Caki2 (cell line): Measurements from ENCODE around the gene ARHGAP4. TPM values are rescaled to one million over a fixed set of nuclear protein-coding genes. Genes with fewer than 3 reads are reported as not detected.

Source experiments
- DNase-seq: peaks from one replicate; pipeline ENCODE4 v3.0.0-alpha.2; 2015; ENCODE audit warnings: low read depth
- in situ Hi-C: cut with HindIII; loops from 2 replicates; pipeline ENCODE4 v1.10.0; 2016; ENCODE audit warnings: low sequenced_read_pairs, low pct_unique_long_range_greater_than_20kb, mixed read lengths
- total RNA-seq: library from RNA; depleted of rRNA; stranded (reverse); fragments of >200 nt; shearing (Covaris generic); gene quantifications from 2 replicates; pipeline ENCODE4 v1.2.3, GENCODE V29; 2014; ENCODE audit warnings: low replicate concordance

ARHGAP4 gene
- total RNA-seq, 1 experiment from 2014 or later, result 15.3 TPM

DNA sequence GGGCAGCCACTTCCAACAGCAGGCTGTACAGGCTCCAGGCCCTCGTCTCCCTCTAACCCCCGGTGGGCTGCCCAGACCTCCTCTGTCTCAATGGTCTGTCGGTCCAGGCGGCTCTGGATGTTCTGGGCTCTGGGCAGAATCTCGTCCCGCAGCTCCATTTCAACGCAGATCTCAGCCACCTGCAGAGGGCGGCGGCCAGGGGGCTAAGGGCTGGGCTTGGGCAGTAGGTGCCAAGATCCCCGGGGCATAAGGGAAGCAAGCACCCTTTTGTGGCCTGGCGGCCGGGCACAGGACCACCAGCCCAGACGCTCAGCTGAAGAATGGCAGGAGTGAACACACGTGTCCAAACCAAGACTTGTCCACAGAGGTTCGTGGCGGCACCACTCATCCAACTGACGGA, 12.4 kb downstream of the ARHGAP4 start:
- in situ Hi-C loops, result no loop called here
- no peak for DNase-seq

DNA sequence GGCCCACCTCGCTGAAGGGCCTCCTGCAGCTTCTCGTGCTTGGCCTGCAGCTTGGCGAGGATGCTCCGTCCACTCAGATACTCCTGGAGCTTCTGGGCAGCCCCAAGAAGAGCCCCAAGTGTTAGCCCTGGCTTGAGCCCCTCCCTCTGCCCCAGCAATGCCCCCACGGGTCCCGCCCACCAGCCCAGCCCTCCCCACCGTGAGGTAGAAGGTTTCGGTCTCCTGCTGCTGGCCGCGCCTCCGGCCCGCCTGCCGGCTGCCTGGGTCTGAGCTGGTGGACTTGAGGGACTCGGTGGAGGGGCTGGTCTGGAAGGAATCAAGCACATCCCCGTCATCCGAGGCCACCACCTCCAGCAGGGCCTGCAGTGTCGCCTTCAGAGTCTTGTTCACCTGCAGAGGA, 12.9 kb downstream of the ARHGAP4 start:
- no peak for DNase-seq
- in situ Hi-C loops, result no loop called here

DNA sequence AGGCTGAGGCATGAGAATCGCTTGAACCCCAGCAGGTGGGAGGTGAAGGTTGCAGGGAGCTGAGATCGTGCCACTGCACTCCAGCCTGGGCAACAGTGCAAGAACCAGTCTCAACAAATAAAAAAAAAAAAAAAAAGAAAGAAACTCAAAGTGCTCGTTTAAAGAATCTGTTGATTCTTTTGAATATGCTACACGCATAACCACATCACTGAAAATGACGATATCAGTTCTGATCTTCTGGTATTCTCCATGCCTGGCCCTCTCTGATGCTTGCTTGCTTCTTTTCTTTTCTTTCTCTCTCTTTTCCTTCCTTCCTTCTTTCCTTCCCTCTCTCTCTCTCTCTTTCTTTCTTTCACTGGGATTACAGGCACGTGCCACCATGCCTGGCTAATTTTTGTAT, 14.3 kb downstream of the ARHGAP4 start:
- in situ Hi-C loops, result no loop called here
- no peak for DNase-seq

DNA sequence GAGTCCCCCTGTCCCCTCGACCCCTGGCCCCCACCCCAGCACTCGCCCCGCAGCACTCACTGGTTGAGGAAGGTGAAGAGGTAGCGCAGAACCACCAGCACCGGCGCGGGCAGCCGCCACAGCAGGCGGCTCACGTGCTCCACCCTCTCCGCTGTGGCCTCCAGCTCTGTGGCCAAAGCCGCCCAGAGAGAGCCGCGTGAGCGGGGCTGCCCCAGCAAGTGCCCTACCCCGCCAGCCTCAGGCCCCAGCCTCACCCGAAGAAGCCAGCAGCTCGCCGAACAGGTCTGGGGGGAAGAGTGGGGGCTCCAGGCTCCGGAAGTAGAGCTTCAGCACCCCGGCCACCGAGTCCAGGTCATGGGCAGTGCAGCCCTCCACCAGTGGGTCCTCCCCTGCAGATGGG, 15.6 kb downstream of the ARHGAP4 start:
- in situ Hi-C loops, result no loop called here

DNA sequence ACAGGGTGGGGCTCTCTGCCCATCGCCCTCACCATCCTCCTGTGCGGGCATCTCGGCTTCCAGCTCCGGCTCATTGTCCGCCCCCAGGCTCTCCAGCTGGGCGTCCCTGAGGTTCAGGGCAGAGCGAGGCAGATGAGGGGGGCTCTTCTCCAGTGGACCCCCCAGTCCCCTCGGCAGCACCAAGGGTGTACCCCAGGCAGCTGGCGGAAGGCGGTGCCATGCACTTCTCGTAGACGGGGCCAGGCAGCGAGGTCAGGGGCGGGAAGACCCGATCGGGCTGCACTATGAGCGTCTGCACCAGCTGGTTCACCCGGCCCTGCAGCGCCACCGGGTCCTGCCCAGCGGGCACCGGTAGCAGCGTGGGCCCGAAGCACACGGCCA, 16.1 kb downstream of the ARHGAP4 start:
- in situ Hi-C loops, result no loop called here
- DNase-seq, result no peak

More for the DNA sequence above, 15.6 kb downstream of the ARHGAP4 start:
- DNase-seq, result no peak

DNA sequence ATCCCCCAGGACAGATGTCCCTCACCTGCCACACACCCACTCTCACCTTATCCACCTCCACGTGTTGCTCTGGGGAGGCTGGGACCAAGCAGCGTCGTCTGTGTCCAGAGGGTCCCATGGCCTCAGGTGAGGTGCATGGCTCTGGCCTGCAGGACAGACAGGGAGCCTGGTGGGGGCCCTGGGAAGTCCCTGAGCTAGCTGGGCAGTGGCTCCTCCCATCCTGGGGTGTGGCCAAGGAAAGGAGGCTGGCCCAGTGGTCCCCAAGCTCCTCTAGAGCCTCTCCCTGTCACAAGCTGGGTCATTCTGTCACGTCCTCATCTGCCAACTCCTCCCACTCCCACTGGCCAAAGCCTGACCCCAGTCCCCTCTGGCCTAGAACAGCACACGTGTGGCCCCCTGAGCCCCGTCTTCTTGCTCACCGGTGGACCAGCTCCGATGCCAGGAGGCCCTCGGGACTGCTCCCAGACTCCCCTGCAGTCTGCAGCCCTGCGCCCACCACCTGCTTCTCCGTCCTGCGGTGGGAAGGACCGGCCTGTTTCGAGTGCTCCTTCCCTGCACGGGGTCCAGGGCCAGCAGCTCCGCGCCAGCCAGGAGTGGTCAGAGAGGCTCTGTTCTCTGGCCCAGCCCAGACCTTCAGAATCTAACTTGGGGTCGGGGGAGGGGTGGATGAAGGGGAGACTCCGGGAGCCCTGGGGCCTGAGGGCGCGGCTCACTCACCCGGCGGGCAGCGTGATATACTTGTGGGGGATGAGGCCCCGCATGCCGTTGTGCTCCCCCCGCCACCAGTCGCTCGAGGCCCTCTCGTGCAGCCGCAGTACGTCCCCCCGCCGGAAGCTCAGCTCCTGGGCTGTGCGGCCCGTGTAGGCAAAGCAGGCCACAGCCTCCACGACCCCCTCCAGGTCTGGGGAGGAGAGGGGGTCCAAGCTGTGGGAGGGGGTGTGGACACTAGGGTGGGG, 16.8 kb downstream of the ARHGAP4 start:
- in situ Hi-C loops, result no loop called here
- DNase-seq, result peak; percentile 63

DNA sequence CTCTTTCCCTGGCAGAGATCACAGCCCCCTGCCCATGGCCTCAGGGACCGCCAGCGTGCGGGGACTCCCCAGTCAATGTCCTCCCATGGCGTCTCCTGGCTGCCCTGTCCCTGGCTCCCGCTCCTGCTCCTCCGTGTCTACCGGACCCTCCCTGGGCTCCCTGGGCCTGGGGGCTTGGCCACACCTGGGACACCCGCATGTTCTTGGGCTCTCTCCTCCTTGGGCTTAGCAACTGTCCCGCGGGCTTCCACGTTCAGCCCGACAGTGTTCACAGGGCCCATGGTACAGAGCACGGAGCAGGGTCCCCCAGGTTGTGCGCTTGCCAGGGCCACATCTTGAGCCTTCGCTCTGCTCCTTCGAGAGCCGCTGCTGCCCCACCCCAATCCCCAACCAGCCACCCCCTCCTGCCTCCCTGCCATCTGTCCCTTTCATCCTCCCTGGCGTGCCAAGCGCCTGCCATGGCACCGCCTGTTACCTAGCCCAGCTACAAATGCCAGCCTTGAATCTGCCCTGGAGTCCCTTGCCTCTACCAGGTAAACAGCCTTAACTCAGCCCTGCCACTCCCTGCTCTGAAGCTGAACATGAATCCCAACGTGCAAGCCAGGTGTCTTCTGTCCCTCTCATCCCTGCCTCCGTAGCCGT, 17.7 kb downstream of the ARHGAP4 start:
- in situ Hi-C loops, result no loop called here

DNA sequence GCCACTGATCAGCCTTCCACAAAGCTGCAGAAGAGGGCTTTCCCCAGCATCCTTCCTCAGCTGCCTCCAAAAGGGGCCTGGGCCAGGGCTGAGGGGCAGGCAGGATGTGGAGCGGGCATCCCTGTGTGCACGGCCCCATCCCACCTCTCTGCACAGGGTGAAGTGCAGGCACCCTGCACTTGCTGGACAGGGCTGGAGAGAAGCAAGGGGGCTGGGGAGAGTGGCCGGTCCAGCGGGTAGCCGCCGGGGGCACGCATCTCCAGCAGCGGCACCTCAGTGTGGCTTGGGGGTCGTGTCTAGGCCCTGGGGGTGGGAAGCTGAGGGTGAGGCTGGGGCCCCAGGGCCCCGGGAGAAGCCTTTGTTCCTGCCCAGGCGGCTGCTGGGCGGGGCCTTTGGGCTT, 18.6 kb downstream of the ARHGAP4 start:
- DNase-seq, result no peak
- in situ Hi-C loops, result no loop called here

More for the DNA sequence above, 17.7 kb downstream of the ARHGAP4 start:
- DNase-seq, result no peak

DNA sequence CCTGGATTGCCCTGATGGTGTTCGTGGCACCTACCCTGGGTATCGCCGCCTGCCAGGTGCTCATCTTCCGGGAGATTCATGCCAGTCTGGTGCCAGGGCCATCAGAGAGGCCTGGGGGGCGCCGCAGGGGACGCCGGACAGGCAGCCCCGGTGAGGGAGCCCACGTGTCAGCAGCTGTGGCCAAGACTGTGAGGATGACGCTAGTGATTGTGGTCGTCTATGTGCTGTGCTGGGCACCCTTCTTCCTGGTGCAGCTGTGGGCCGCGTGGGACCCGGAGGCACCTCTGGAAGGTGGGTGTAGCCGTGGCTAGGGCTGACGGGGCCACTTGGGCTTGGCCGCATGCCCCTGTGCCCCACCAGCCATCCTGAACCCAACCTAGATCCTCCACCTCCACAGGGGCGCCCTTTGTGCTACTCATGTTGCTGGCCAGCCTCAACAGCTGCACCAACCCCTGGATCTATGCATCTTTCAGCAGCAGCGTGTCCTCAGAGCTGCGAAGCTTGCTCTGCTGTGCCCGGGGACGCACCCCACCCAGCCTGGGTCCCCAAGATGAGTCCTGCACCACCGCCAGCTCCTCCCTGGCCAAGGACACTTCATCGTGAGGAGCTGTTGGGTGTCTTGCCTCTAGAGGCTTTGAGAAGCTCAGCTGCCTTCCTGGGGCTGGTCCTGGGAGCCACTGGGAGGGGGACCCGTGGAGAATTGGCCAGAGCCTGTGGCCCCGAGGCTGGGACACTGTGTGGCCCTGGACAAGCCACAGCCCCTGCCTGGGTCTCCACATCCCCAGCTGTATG, 19.7 kb downstream of the ARHGAP4 start:
- in situ Hi-C loops, result no loop called here
- DNase-seq, result no peak

DNA sequence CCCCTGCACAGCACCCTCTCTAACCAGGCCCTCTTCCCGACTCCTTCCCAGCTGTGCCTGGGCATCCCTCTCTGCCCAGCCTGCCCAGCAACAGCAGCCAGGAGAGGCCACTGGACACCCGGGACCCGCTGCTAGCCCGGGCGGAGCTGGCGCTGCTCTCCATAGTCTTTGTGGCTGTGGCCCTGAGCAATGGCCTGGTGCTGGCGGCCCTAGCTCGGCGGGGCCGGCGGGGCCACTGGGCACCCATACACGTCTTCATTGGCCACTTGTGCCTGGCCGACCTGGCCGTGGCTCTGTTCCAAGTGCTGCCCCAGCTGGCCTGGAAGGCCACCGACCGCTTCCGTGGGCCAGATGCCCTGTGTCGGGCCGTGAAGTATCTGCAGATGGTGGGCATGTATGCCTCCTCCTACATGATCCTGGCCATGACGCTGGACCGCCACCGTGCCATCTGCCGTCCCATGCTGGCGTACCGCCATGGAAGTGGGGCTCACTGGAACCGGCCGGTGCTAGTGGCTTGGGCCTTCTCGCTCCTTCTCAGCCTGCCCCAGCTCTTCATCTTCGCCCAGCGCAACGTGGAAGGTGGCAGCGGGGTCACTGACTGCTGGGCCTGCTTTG, 20.5 kb downstream of the ARHGAP4 start:
- in situ Hi-C loops, result no loop called here
- no peak for DNase-seq

DNA sequence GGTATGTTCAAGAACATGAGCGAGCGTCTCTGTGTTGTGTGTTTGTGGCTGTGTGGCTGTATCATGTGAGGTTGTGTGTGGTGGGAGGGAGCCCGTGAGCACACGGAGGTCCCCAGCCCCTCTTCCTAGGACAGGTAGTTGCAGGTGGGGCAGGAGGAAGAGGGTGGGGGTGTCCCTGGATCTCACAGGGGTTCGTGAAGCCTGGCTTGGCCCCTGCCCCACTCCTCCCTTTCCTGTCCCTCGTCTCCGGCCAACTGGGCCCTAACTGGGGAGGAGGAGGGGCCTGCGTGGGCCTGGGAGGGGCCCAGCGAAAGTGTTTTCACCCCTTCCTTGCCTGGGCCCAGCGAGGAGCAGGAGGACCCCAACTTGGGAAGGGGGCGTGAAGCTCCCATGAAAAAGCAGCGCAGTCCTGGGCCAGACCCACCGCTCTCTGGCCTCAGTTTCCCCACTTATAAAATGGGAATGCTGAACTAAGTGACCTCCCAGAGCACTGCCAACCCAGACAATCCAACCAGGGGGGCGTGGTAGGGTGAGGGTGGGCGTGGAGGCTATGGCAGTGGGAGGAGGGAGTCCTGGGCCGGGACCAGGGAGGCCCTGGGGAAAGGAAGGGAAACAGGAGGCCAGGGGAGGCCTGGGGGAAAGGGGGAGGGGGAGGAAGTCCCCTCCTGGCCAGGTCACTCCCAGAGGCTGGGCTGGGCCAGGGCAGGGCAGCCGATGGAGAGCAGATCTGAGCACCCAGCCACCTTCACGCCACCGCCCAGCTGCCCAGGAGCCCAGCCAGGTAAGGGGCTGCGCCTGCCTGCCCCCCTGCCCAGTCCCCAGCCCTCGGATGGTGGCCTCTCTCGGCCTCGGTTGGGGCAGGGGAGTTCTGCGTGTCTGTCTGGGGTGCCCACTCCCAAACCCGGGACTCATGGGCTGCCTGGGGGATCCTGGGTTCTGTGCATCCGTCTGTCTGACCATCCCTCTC, 21.8 kb downstream of the ARHGAP4 start, which contains the start of gene AVPR2:
Gene AVPR2 (plus strand): TSS at position 683 of the 967 bp plus-strand sequence. CDS start 473 bp downstream, outside the sequence.
- in situ Hi-C loops, result no loop called here

DNA sequence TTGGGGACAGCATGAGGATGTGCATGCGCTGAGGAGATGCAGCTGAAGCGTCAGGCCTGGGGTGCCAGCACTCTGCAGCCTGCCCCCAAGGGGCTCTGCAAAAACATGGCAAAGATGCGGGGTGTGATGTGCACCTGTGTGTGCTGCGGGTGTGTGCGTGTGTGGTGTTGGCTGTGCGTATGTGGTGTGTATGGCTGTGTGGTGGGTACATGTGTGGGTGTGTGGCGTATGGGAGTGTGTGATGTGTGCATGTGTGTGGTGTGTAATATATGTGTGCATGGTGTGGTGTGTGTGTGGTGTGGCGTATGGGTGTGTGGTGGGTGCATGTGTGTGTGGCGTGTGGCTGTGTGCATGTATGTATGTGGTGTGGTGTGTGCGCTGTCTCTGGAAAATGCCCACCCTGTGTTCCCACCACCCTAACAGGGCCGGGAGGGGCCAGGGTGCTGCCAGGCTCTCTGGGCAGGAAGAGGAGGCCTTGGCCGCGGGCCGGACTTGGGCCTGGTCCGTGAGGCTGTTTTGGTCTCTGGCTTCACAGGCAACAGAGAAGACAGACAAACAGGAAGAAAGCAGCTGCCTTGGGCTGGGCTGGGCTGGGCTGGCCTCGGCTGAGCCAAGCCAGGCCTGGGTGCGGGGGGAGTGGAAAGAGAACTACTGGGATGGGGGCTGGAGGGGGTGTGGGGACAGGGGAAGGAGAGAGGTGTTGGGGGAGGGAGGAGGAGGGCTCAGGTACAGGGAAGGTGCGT, 22.7 kb downstream of the ARHGAP4 start:
- in situ Hi-C loops, result no loop called here
- no peak for DNase-seq

More for the DNA sequence above, 21.8 kb downstream of the ARHGAP4 start, which contains the start of gene AVPR2:
- no peak for DNase-seq

DNA sequence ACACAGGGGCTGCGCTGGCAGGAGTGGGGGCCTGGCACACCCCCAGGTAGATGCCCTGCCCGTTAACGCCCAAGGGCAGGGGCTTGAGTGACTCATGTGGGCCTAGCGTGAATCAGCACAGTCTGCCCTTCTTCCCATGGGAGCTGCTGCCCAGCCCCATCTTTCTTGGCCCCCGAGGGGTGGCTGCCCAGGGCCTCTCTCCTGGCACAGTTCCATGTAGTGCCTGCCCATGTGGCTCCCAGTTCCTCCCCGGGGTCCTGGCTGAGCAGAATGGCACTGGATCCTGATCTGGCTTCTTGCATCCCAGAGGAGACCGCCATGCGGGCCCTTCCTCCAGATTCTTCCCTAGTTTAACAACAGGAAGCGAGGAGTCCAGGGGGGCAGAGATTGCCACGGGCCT, 23.7 kb downstream of the ARHGAP4 start:
- in situ Hi-C loops, result no loop called here
- no peak for DNase-seq

DNA sequence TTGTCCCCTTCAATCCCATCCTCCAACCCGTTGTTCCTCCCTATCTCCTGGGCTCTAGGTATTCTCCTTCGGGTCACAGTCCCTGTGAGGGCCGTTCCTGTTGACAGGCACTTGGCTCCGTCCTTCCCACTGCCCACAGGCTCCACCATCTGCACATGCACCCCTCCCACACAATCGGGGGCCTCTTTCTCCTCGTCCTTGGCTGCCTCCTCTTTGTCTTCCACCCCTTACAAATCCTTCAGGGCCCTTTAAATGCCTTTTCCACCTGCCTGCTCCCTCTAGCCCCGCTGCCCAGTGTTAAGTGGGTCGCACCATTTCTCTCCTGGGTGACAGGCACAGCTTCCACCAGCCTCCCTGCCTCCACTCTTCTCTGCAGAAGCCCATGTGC, 24.3 kb downstream of the ARHGAP4 start:
- in situ Hi-C loops, result no loop called here
- no peak for DNase-seq

DNA sequence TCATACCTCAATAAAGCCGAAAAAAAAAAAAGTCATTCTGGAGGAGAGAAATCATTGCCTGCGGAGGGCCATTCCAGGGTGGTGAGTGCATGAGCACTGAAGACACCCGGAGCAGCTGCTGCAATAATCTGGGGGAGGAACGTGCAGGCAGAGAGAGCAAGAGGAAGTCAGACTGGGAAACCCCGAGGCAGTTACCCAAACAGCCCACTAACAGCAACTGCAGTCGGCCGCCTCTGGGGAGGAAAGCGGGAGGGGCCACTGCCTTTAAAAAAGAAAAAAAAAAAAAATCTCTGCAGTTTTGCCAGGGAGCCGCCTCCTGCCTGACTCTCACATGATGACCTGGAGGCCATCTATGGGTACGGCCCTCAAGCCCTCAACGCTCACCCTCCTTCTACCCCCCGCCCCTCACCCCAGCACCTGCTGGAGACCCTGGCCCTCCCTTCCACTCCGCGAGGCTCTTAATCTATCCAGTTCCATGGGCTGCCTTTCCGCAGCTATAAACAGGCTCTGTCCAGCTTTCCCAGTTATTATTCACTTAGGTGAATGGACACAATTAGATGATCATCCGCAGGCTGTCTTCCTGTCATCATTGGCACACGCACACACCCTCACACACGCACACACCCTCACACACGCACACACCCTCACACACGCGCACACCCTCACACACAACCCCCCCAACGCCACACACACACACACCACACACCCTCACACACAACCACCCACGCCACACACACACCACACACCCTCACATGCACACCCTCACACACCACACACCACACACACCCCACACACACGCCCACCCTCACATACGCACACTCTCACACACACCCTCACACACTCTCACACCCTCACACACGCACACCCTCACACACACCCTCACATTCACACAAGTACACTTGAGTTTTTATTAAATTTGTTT, 25.0 kb downstream of the ARHGAP4 start:
- in situ Hi-C loops, result no loop called here
- peak; percentile 81 for DNase-seq

DNA sequence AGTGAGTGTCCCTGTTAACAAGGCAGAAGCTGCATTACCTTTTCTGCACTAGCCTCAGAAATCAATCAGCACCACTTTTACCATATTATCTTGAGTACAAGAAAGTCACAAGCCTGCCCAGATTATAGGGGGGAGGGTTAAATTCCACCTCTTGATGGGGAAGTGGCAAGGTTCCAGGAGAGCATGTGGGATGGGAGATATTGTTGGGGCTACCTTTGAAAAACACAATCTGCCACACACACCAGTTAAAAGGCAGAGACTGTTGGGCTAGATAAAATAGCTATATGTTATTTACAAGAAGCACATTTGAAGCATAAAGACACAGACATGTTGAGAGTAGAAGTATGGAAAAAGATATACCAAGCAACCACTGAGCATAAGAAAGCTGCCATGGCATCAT, 28.2 kb downstream of the ARHGAP4 start:
- no peak for DNase-seq
- in situ Hi-C loops, result no loop called here
